ENCODE data around the gene CARHSP1. TPM values are rescaled to one million over a fixed set of nuclear protein-coding genes. Genes with fewer than 3 reads are reported as not detected.
"Not testable (repeated sequence)": the region's sequence is repeated elsewhere in the genome, so short reads cannot be mapped to it uniquely, and the experiment has no call there.

CARHSP1 gene
- 10 to 100 TPM; 59.0 to 70.0 (median 60.1) TPM for total RNA-seq
- 44.2 TPM for total RNA-seq (2013)

DNA sequence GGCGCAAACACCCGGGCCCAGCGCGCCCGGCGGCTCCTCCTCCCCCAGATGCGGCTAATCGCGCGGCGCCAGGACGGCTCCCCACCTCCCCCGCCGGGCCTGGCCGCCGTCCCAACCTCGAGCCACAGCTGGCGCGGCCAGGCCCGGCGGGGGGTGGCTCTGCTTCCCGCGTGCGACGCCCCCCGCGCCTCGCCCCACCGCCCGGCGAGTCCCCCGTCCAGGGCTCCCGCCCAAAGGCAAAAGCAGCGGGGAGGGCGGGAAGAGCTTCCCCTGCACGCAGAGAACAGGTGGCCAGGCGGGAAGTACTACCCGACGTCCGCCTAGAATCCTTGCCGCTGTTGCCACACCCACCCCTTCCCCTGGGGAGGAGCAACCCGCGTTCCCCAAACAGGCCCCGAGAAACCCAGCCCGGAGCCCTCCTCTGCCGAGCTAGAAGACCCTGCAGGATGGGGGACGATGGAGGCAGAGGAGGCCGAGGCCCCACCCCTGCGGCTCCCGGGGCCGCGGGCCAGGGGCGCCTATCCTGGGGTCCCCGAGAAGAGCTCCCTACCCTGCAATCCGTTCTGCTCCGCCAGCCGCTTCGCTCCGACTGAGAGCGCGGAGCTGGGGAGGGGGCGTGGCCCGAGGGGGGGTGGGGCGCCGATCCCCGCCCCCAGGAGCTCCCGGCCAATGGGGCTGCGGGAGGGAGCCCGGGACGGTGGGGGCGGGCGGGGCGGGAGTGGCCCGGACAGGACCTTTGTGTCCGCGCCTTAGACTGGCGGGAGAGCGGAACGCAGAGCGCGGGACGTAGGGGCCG is at the start of gene CARHSP1:
Gene CARHSP1 (minus strand): TSS at position 591 of the 796 bp plus-strand sequence. CDS start 9,678 bp downstream, outside the sequence.
- Mint-ChIP-seq H3K27me3 (ENCODE audit: low read depth in 2 of 2) (no peaks in the 10 kb centered on the region), H3K4me1 (peaks cover 49 to 61% of the 10 kb centered on the region in 2 donors), H3K4me3 (peak within 1 kb of the TSS; percentile 97), H3K9me3 (no peaks in the 10 kb centered on the region), H3K27ac (peak within 1 kb of the TSS; percentile 84 to 87), H3K36me3 (no peaks in the 10 kb centered on the region)
- peaks cover 45% of the 10 kb centered on the region for H3K4me1 ChIP-seq (ENCODE audit: control insufficient read depth, insufficient read depth, low read length)
- DNase-seq (peak; percentile 58 to 90), ATAC-seq (peak; percentile 81 to 91 (median 83))
- no peaks in the 10 kb centered on the region for H3K27me3 ChIP-seq (ENCODE audit: control insufficient read depth, insufficient read depth, low read length)
- H3K4me3 ChIP-seq (ENCODE audit: low read length) = peak within 1 kb of the TSS; percentile 97
- H3K27ac ChIP-seq (ENCODE audit: low read length) = peak within 1 kb of the TSS; percentile 69
- H3K36me3 ChIP-seq (ENCODE audit: control insufficient read depth, insufficient read depth, low read length) = no peaks in the 10 kb centered on the region
- TF ChIP-seq, protein P1, sequence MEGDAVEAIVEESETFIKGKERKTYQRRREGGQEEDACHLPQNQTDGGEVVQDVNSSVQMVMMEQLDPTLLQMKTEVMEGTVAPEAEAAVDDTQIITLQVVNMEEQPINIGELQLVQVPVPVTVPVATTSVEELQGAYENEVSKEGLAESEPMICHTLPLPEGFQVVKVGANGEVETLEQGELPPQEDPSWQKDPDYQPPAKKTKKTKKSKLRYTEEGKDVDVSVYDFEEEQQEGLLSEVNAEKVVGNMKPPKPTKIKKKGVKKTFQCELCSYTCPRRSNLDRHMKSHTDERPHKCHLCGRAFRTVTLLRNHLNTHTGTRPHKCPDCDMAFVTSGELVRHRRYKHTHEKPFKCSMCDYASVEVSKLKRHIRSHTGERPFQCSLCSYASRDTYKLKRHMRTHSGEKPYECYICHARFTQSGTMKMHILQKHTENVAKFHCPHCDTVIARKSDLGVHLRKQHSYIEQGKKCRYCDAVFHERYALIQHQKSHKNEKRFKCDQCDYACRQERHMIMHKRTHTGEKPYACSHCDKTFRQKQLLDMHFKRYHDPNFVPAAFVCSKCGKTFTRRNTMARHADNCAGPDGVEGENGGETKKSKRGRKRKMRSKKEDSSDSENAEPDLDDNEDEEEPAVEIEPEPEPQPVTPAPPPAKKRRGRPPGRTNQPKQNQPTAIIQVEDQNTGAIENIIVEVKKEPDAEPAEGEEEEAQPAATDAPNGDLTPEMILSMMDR (IDR thresholded peaks at IDR 0.05) = no peak
- intact Hi-C loops (cut with micrococcal nuclease) = loop anchor here (1.0 to 5.0 kb wide), 2 partner anchors 71 to 196 kb away; partner anchors contain the start of genes ABAT, PMM2 and TMEM186
- no peaks in the 10 kb centered on the region for H3K9me3 ChIP-seq (ENCODE audit: control insufficient read depth, insufficient read depth, low read length)
- WGBS (ENCODE audit: insufficient coverage) = under 1% methylated on average over 83 of the region's 83 CpGs

DNA sequence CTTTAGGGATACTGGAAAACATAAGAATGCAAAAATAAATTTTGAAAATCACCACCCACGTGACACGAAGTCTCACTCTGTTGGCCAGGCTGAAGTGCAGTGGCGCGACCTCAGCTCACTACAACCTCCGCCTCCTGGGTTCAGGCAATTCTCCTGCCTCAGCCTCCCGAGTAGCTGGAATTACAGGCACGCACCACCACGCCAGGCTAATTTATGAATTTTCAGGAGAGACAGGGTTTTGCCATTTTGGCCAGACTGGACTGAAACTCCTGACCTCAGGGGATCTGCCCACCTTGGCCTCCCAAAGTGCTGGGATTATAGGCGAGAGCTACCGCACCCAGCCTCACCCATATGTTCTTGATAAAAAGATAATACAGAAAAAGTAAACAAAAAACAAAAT is 48.5 kb upstream of the CARHSP1 start:
- ATAC-seq; H3K27me3 Mint-ChIP-seq (ENCODE audit: low read depth in 2 of 2); H3K4me3 ChIP-seq (ENCODE audit: low read length); H3K27ac ChIP-seq (ENCODE audit: low read length); H3K27me3 ChIP-seq (ENCODE audit: control insufficient read depth, insufficient read depth, low read length); H3K36me3 Mint-ChIP-seq; DNase-seq; H3K9me3 ChIP-seq (ENCODE audit: control insufficient read depth, insufficient read depth, low read length); H3K9me3 Mint-ChIP-seq; H3K4me3 Mint-ChIP-seq: not testable (repeated sequence)
- Mint-ChIP-seq H3K4me1 (peaks cover 23 to 42% of the 10 kb centered on the region in 2 donors), H3K27ac (peak overlapping the region in 1 of 2 donors; percentile 73)
- peaks cover 14% of the 10 kb centered on the region for H3K4me1 ChIP-seq (ENCODE audit: control insufficient read depth, insufficient read depth, low read length)
- WGBS (ENCODE audit: insufficient coverage) = 96% methylated on average over 10 of the region's 10 CpGs
- intact Hi-C loops (cut with micrococcal nuclease) = loop anchor here (10.0 kb wide), 1 partner anchor 47 kb away; the partner anchor contains the start of gene USP7
- H3K36me3 ChIP-seq (ENCODE audit: control insufficient read depth, insufficient read depth, low read length) = peaks cover 70% of the 10 kb centered on the region

DNA sequence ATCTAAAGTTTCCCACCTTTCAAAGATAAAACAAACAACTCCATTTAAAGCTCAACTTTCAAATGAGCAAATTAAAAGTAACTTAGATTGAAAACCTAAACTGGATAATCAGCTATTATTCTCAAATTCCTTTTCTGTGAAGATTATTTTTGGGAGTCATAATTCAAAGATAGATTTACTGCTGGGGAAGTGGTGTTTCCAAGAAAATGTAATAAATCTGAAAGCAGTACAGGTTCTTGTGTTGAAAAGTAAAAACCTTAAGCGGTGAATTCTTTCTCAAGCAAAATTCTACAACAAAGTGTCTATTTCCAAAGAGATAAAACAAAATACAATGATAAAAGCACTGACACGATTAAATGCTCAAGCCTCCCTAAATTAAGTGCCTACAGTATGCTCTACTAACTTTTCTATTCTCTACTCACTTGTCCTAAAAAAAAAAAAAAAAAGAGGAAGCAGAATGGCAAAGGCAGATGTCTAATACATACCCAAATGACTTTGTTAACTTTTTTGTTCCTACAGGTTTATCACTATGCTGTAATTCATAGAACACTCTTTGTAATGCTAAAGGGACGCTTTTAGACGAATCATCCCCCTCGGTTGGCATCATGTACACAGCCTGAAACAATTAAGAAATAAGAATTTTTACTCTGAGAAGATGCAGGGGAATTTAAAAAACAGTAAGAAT is 47.9 kb upstream of the CARHSP1 start:
- no peaks in the 10 kb centered on the region for H3K9me3 Mint-ChIP-seq
- Histone ChIP-seq H3K27ac (ENCODE audit: low read length) (no peak overlapping the region), H3K27me3 (ENCODE audit: control insufficient read depth, insufficient read depth, low read length) (no peaks in the 10 kb centered on the region), H3K4me3 (ENCODE audit: low read length) (no peak overlapping the region), H3K36me3 (ENCODE audit: control insufficient read depth, insufficient read depth, low read length) (peaks cover 68% of the 10 kb centered on the region), H3K4me1 (ENCODE audit: control insufficient read depth, insufficient read depth, low read length) (peaks cover 14% of the 10 kb centered on the region), H3K9me3 (ENCODE audit: control insufficient read depth, insufficient read depth, low read length) (no peaks in the 10 kb centered on the region)
- no peak overlapping the region for H3K4me3 Mint-ChIP-seq
- 36% methylated on average over 2 of the region's 5 CpGs for WGBS (ENCODE audit: insufficient coverage)
- intact Hi-C loops (cut with micrococcal nuclease) = loop anchor here (10.0 kb wide), 1 partner anchor 48 kb away; the partner anchor contains the start of gene USP7
- no peak for ATAC-seq
- TF ChIP-seq, protein P1 (IDR thresholded peaks at IDR 0.05) = no peak
- DNase-seq = no peak
- H3K4me1 Mint-ChIP-seq = peaks cover 30 to 42% of the 10 kb centered on the region in 2 donors
- peaks cover 6% of the 10 kb centered on the region for H3K36me3 Mint-ChIP-seq
- peak overlapping the region in 1 of 2 donors; percentile 73 for H3K27ac Mint-ChIP-seq
- H3K27me3 Mint-ChIP-seq (ENCODE audit: low read depth in 2 of 2) = no peaks in the 10 kb centered on the region

Data from natural killer cell (primary cell).